ENCODE measurements around the gene KRT74.

The KRT74 gene

GRCh38 chr12:52573306-52573705 is 337 bp downstream of the KRT74 start:
- H3K4me3 ChIP-seq (ENCODE audit: low read depth, low read length): no peak overlapping the region
- H3K9me3 ChIP-seq (ENCODE audit: control insufficient read depth, insufficient read depth, low read length): no peaks in the 10 kb centered on the region
- H3K27ac ChIP-seq (ENCODE audit: low read depth, low read length): no peak overlapping the region
- H3K27me3 ChIP-seq (ENCODE audit: control insufficient read depth, insufficient read depth, low read length): no peaks in the 10 kb centered on the region
- H3K4me1 ChIP-seq (ENCODE audit: control insufficient read depth, insufficient read depth, low read length): no peaks in the 10 kb centered on the region
- no peak overlapping the region for H3K9ac ChIP-seq (ENCODE audit: low read depth, low read length)
- no peaks in the 10 kb centered on the region for H3K36me3 ChIP-seq (ENCODE audit: control insufficient read depth, insufficient read depth, low read length)

DNA sequence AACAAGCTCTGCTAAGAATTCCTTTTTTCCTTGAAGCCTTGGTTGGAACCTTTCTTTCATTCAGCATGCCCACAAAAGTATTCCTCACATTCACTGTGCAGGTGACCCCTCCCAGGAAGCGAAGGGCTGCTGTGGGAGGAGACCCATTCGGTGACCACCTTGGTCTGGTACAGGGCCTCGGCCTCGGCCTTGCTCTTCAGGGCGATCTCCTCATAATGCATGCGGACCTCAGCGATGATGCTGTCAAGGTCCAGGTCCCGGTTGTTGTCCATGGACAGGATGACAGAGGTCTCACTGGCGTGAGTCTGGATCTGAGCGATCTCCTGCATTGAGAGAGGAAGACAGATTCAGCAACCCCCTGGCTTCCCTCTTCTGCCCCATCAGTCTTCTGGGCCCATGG is 3.1 kb downstream of the KRT74 start:
- no peak overlapping the region for H3K27ac ChIP-seq (ENCODE audit: low read depth, low read length)
- H3K27me3 ChIP-seq (ENCODE audit: control insufficient read depth, insufficient read depth, low read length): no peaks in the 10 kb centered on the region
- no peak overlapping the region for H3K9ac ChIP-seq (ENCODE audit: low read depth, low read length)

DNA sequence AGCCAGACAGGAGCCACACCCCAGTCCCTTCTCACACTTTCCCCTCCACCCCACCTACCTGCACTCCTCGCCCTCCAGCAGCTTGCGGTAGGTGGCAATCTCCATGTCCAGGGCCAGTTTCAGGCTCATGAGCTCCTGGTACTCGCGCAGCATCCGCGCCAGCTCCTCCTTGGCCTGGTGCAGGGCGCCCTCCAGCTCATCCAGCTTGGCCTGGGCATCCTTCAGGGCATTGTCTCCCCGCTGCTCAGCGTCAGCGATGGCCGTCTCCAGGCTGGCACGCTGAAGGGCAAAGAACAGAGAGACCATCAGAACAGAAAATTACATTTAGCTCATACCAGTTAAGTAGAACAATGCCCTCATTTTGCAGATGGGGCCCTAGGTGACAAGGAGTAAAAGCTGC is 5.5 kb downstream of the KRT74 start:
- Histone ChIP-seq H3K27me3 (ENCODE audit: control insufficient read depth, insufficient read depth, low read length) (no peaks in the 10 kb centered on the region), H3K9me3 (ENCODE audit: control insufficient read depth, insufficient read depth, low read length) (no peaks in the 10 kb centered on the region), H3K36me3 (ENCODE audit: control insufficient read depth, insufficient read depth, low read length) (no peaks in the 10 kb centered on the region)

More for the DNA sequence above, 3.1 kb downstream of the KRT74 start:
- Histone ChIP-seq H3K36me3 (ENCODE audit: control insufficient read depth, insufficient read depth, low read length) (no peaks in the 10 kb centered on the region), H3K4me3 (ENCODE audit: low read depth, low read length) (no peak overlapping the region), H3K9me3 (ENCODE audit: control insufficient read depth, insufficient read depth, low read length) (no peaks in the 10 kb centered on the region), H3K4me1 (ENCODE audit: control insufficient read depth, insufficient read depth, low read length) (no peaks in the 10 kb centered on the region)

DNA sequence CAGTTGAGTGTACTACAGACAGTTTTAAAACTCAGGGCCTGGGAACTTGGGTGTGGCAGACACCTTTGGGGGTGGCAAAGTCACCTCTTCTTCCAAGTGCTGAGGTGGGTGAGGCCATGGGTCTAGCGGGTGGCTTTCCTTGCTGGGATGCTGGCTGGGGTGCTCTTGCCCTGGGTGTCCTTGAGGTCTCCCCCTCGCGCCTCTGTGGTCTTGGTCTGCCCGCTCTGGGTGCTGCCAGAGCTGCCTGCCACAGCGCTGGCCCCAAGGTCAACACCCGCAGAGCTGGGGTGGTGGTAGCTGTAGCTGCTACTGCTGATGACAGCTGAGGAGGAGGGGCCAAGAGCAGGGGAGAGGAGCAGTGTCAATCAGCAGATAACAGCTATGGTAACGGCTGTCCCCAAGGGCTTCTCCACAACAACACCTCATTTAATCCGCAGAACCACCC is 6.8 kb downstream of the KRT74 start:
- Histone ChIP-seq H3K9me3 (ENCODE audit: control insufficient read depth, insufficient read depth, low read length) (no peaks in the 10 kb centered on the region), H3K4me1 (ENCODE audit: control insufficient read depth, insufficient read depth, low read length) (no peaks in the 10 kb centered on the region), H3K9ac (ENCODE audit: low read depth, low read length) (no peak overlapping the region), H3K27me3 (ENCODE audit: control insufficient read depth, insufficient read depth, low read length) (no peaks in the 10 kb centered on the region), H3K27ac (ENCODE audit: low read depth, low read length) (no peak overlapping the region), H3K36me3 (ENCODE audit: control insufficient read depth, insufficient read depth, low read length) (no peaks in the 10 kb centered on the region), H3K4me3 (ENCODE audit: low read depth, low read length) (no peak overlapping the region)

More for the DNA sequence above, 5.5 kb downstream of the KRT74 start:
- Histone ChIP-seq H3K4me1 (ENCODE audit: control insufficient read depth, insufficient read depth, low read length) (no peaks in the 10 kb centered on the region), H3K9ac (ENCODE audit: low read depth, low read length) (no peak overlapping the region), H3K27ac (ENCODE audit: low read depth, low read length) (no peak overlapping the region), H3K4me3 (ENCODE audit: low read depth, low read length) (no peak overlapping the region)

- H3K9me3 ChIP-seq (ENCODE audit: control insufficient read depth, insufficient read depth, low read length): no peaks in the 10 kb centered on the region
- no peaks in the 10 kb centered on the region for H3K27me3 ChIP-seq (ENCODE audit: control insufficient read depth, insufficient read depth, low read length)
- no peak overlapping the region for H3K9ac ChIP-seq (ENCODE audit: low read depth, low read length)
- H3K27ac ChIP-seq (ENCODE audit: low read depth, low read length): no peak overlapping the region
- H3K36me3 ChIP-seq (ENCODE audit: control insufficient read depth, insufficient read depth, low read length): no peaks in the 10 kb centered on the region
- no peaks in the 10 kb centered on the region for H3K4me1 ChIP-seq (ENCODE audit: control insufficient read depth, insufficient read depth, low read length)
- no peak overlapping the region for H3K4me3 ChIP-seq (ENCODE audit: low read depth, low read length)
Measured at GRCh38 chr12:52564582-52564981, 9.1 kb downstream of the KRT74 start.

DNA sequence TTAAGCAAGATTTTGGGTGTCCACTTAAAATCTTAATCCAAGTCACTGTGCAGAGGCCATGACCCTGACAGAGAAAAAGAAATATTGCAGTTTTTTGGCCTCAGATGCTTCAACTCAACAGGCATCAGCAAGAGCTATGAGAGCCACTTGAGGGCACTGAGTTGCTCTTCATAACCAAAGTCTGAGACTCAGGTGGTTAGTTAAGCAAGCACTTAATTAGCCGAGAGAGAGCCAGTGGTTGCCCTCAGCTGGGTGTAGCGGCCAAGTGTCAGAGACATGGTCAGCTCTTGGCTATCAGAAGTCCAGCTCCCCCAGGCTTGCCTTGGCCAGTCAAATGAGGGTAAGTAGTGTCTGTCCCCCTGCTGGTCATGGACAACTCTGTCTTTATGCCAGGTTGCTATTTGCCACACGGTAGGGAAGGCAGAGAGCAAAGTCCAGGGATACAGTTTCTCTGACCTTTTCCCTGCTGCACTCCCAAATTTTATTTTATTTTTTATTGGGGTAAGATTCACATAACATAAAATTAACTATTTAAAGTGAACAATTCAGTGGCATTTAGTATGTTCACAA is 11.7 kb downstream of the KRT74 start:
- Histone ChIP-seq H3K4me3 (ENCODE audit: low read depth, low read length) (no peak overlapping the region), H3K4me1 (ENCODE audit: control insufficient read depth, insufficient read depth, low read length) (no peaks in the 10 kb centered on the region), H3K27me3 (ENCODE audit: control insufficient read depth, insufficient read depth, low read length) (no peaks in the 10 kb centered on the region), H3K9ac (ENCODE audit: low read depth, low read length) (no peak overlapping the region), H3K27ac (ENCODE audit: low read depth, low read length) (no peak overlapping the region), H3K9me3 (ENCODE audit: control insufficient read depth, insufficient read depth, low read length) (no peaks in the 10 kb centered on the region), H3K36me3 (ENCODE audit: control insufficient read depth, insufficient read depth, low read length) (no peaks in the 10 kb centered on the region)

DNA sequence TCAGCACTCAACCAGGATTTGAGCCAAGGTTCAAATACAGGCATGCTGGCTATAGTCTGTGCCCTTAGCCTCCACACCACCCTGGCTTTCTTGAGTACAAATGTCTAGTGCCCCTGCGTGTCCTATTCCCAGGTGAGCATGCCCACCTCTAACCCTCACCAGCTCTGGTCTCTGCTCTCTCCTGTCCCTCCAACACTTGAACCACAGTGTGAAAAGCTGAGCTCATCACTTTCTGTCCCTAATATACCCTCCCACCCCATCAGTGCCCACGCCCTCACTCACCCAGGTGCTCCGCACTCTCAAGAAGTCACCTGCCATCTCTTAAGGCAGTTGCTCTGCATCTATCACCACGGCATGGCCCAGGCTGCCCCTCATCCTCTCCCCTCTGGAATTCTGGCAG is 13.7 kb downstream of the KRT74 start:
- Histone ChIP-seq H3K27ac (ENCODE audit: low read depth, low read length) (no peak overlapping the region), H3K36me3 (ENCODE audit: control insufficient read depth, insufficient read depth, low read length) (no peaks in the 10 kb centered on the region), H3K4me3 (ENCODE audit: low read depth, low read length) (no peak overlapping the region), H3K4me1 (ENCODE audit: control insufficient read depth, insufficient read depth, low read length) (no peaks in the 10 kb centered on the region), H3K27me3 (ENCODE audit: control insufficient read depth, insufficient read depth, low read length) (no peaks in the 10 kb centered on the region), H3K9ac (ENCODE audit: low read depth, low read length) (no peak overlapping the region), H3K9me3 (ENCODE audit: control insufficient read depth, insufficient read depth, low read length) (no peaks in the 10 kb centered on the region)

DNA sequence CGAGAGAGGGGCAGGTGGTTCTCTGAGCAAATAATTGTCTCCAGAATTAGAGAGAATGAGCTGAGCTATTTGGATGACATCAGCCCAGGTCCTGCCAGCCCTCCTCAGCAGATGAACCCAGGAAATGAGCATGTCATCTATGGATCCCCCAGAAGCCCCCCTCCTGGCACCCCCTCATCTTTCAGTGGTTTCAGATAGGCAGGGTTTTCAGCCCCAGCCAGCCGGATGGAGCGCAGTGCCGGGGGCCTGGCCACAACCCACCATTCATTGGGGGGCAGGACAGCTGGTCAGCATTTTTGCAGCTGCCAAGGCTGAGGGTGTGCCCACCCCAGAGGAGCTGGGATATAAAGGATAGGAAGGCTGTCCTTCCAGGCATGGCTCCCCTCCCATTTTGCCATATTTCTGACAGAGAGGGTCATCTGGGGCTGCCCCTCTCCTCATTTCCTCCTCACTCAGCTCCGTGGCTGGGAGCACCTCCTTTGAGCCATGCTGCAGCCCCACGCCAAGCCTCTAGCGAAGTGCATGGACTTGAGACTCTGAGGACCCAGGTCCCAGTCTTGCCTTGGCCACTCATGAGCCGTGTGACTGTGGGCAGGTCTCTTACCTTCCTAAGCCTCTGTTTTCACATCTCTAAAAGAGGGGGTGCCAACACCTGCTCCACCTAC is 14.7 kb downstream of the KRT74 start:
- no peak overlapping the region for H3K9ac ChIP-seq (ENCODE audit: low read depth, low read length)
- no peaks in the 10 kb centered on the region for H3K9me3 ChIP-seq (ENCODE audit: control insufficient read depth, insufficient read depth, low read length)
- H3K27me3 ChIP-seq (ENCODE audit: control insufficient read depth, insufficient read depth, low read length): no peaks in the 10 kb centered on the region
- no peak overlapping the region for H3K27ac ChIP-seq (ENCODE audit: low read depth, low read length)
- H3K4me1 ChIP-seq (ENCODE audit: control insufficient read depth, insufficient read depth, low read length): no peaks in the 10 kb centered on the region
- no peaks in the 10 kb centered on the region for H3K36me3 ChIP-seq (ENCODE audit: control insufficient read depth, insufficient read depth, low read length)
- H3K4me3 ChIP-seq (ENCODE audit: low read depth, low read length): no peak overlapping the region

- H3K9me3 ChIP-seq (ENCODE audit: control insufficient read depth, insufficient read depth, low read length): no peaks in the 10 kb centered on the region
- no peaks in the 10 kb centered on the region for H3K36me3 ChIP-seq (ENCODE audit: control insufficient read depth, insufficient read depth, low read length)
- H3K4me1 ChIP-seq (ENCODE audit: control insufficient read depth, insufficient read depth, low read length): no peaks in the 10 kb centered on the region
- H3K27ac ChIP-seq (ENCODE audit: low read depth, low read length): no peak overlapping the region
- no peak overlapping the region for H3K4me3 ChIP-seq (ENCODE audit: low read depth, low read length)
- no peaks in the 10 kb centered on the region for H3K27me3 ChIP-seq (ENCODE audit: control insufficient read depth, insufficient read depth, low read length)
- no peak overlapping the region for H3K9ac ChIP-seq (ENCODE audit: low read depth, low read length)
Measured at GRCh38 chr12:52557476-52557875, 16.2 kb downstream of the KRT74 start.

- no peak overlapping the region for H3K4me3 ChIP-seq (ENCODE audit: low read depth, low read length)
- H3K36me3 ChIP-seq (ENCODE audit: control insufficient read depth, insufficient read depth, low read length): no peaks in the 10 kb centered on the region
- H3K27me3 ChIP-seq (ENCODE audit: control insufficient read depth, insufficient read depth, low read length): no peaks in the 10 kb centered on the region
- no peaks in the 10 kb centered on the region for H3K4me1 ChIP-seq (ENCODE audit: control insufficient read depth, insufficient read depth, low read length)
- H3K27ac ChIP-seq (ENCODE audit: low read depth, low read length): no peak overlapping the region
- no peak overlapping the region for H3K9ac ChIP-seq (ENCODE audit: low read depth, low read length)
- H3K9me3 ChIP-seq (ENCODE audit: control insufficient read depth, insufficient read depth, low read length): no peaks in the 10 kb centered on the region
Measured at GRCh38 chr12:52555577-52555976, 18.1 kb downstream of the KRT74 start.

- Histone ChIP-seq H3K9me3 (ENCODE audit: control insufficient read depth, insufficient read depth, low read length) (no peaks in the 10 kb centered on the region), H3K4me3 (ENCODE audit: low read depth, low read length) (no peak within 1 kb of the TSS), H3K27me3 (ENCODE audit: control insufficient read depth, insufficient read depth, low read length) (no peaks in the 10 kb centered on the region), H3K36me3 (ENCODE audit: control insufficient read depth, insufficient read depth, low read length) (no peaks in the 10 kb centered on the region), H3K4me1 (ENCODE audit: control insufficient read depth, insufficient read depth, low read length) (no peaks in the 10 kb centered on the region), H3K9ac (ENCODE audit: low read depth, low read length) (no peak within 1 kb of the TSS), H3K27ac (ENCODE audit: low read depth, low read length) (no peak within 1 kb of the TSS)
Measured at GRCh38 chr12:52552681-52553195, 20.9 kb downstream of the KRT74 start, which contains the start of gene KRT71. Gene KRT71, minus strand, starts transcription at chr12:52553145. Its CDS starts 68 bp downstream, at chr12:52553077.
